K562 (cell line): ENCODE measurements around the gene RNF112. TPM values are rescaled to one million over a fixed set of nuclear protein-coding genes. Genes with fewer than 3 reads are reported as not detected.

Experiments
- ATAC-seq: fragments of 200-7000 bp; cut with Tn5 transposase; 3 replicates; pipeline ENCODE4 v1.9.1; 2020; ENCODE audit warnings: moderate library complexity
- BruUV-seq: library from RNA; stranded (reverse); fragments of 400-500 nt; replicated peaks from 2 replicates; lab custom pipeline; 2021; lab: Mats Ljungman, UMichigan
- CTCF ChIA-PET: fragments of 300-600 bp; formaldehyde crosslinking; extraction: SDS; loops from one replicate; lab custom pipeline; 2021; ENCODE audit warnings: low intra/inter-chr PET ratio; lab: Yijun Ruan, JAX
- POLR2A ChIA-PET: fragments of 300-600, 350-650 bp; sonication (Branson Sonifier 250); formaldehyde crosslinking; extraction: SDS; loops from one replicate; lab custom pipeline; 2021; ENCODE audit warnings: antibody characterized with exemption, inconsistent platforms; lab: Yijun Ruan, JAX
- DNase-seq, 4 experiments: peaks; one replicate each; pipeline versions ENCODE4 v3.0.0 to v3.0.0-alpha.2; 2011 to 2018; ENCODE audit warnings: low spot score in 3 of 4, mixed read lengths in 3 of 4; ENCODE audit errors: extremely low read depth in 1 of 4
- FAIRE-seq: peaks from 2 replicates; lab custom pipeline; 2011; peaks lifted over from hg19 to GRCh38; lab: Jason Lieb, UNC
- H2AFZ ChIP-seq: 2 replicates; pipeline ENCODE4 v1.6.0; 2011; ENCODE audit warnings: low read depth, low read length, control low read depth, inconsistent platforms
- H3K27ac ChIP-seq: fragments of 200-600 bp; 3 replicates; pipeline ENCODE4 v1.8.0; 2011; ENCODE audit warnings: low read depth, mild to moderate bottlenecking, control low read depth, inconsistent platforms, low read length, moderate library complexity, mixed read lengths; ENCODE audit errors: extremely low read depth
- H3K27me3 ChIP-seq, 2 experiments: fragments of 300-600 bp in 1 of 2; 2 replicates in 1 of 2; 3 replicates in 1 of 2; pipeline versions ENCODE4 v1.6.0 to v1.8.0; 2011; ENCODE audit warnings: inconsistent platforms in 2 of 2, low read length in 2 of 2, mild to moderate bottlenecking in 1 of 2, mixed read lengths in 1 of 2, moderate library complexity in 1 of 2; ENCODE audit not compliant: control insufficient read depth in 2 of 2, insufficient read depth in 2 of 2
- H3K36me3 ChIP-seq: fragments of 300-600 bp; 3 replicates; pipeline ENCODE4 v1.8.0; 2011; ENCODE audit warnings: mild to moderate bottlenecking, low read length, inconsistent platforms; ENCODE audit not compliant: control insufficient read depth, insufficient read depth
- H3K4me1 ChIP-seq, 2 experiments: fragments of 200-600 bp in 1 of 2; replicated peaks in 1 of 2; 2 replicates in 1 of 2; 3 replicates in 1 of 2; pipeline versions ENCODE4 v1.5.1 to v1.8.0; 2011; ENCODE audit warnings: inconsistent platforms in 2 of 2, low read length in 2 of 2, mild to moderate bottlenecking in 1 of 2, mixed read lengths in 1 of 2, moderate library complexity in 1 of 2; ENCODE audit not compliant: control insufficient read depth in 2 of 2, insufficient read depth in 2 of 2
- H3K4me2 ChIP-seq: 2 replicates; pipeline ENCODE4 v1.6.1; 2011; ENCODE audit warnings: low read length, control low read depth, inconsistent platforms, mixed read lengths; ENCODE audit not compliant: insufficient read depth
- H3K4me3 ChIP-seq: fragments of 200-600 bp; sonication (generic), shearing (Covaris generic); 2 replicates; pipeline ENCODE4 v1.5.1; 2016; ENCODE audit warnings: control low read depth, inconsistent platforms
- H3K79me2 ChIP-seq: fragments of 200-600 bp; 3 replicates; pipeline ENCODE4 v1.8.0; 2011; ENCODE audit warnings: low read length, inconsistent platforms; ENCODE audit not compliant: control insufficient read depth, insufficient read depth
- H3K9ac ChIP-seq, 2 experiments: 2 replicates each; pipeline versions ENCODE4 v1.6.0 to v1.6.1; 2011; ENCODE audit warnings: low read depth in 2 of 2, low read length in 2 of 2, control low read depth in 1 of 2, inconsistent platforms in 1 of 2, mild to moderate bottlenecking in 1 of 2, mixed read lengths in 1 of 2; ENCODE audit not compliant: insufficient read depth in 1 of 2
- H3K9me1 ChIP-seq: one replicate; pipeline ENCODE4 v1.6.0; 2011; ENCODE audit warnings: inconsistent platforms, mild to moderate bottlenecking, low read length, moderate library complexity; ENCODE audit not compliant: control insufficient read depth, insufficient read depth
- H3K9me3 ChIP-seq: replicated peaks from 2 replicates; pipeline ENCODE4 v1.5.1; 2011; ENCODE audit warnings: low read depth, low read length, inconsistent platforms; ENCODE audit not compliant: control insufficient read depth, insufficient read depth
- H4K20me1 ChIP-seq: replicated peaks from 2 replicates; pipeline ENCODE4 v1.6.1; 2011; ENCODE audit warnings: low read length, inconsistent platforms, mixed read lengths; ENCODE audit not compliant: control insufficient read depth, insufficient read depth
- ETV1 ChIP-seq: fragments of 450-650 bp; conservative IDR thresholded peaks from 2 replicates; pipeline ENCODE4 v1.6.1; 2016; ENCODE audit warnings: missing genetic modification characterization, control low read depth, low read depth, missing compliant biosample characterization
- HNRNPL ChIP-seq: fragments of 200-400 bp; formaldehyde crosslinking; IDR thresholded peaks from 2 replicates; pipeline ENCODE4 v1.6.1; 2017; ENCODE audit warnings: low read depth, mild to moderate bottlenecking, low read length
- MYBL2 ChIP-seq, 2 experiments: fragments of 450-650 bp in 1 of 2; sonication (generic) in 1 of 2; formaldehyde crosslinking in 1 of 2; IDR thresholded peaks; 2 replicates each; pipeline versions ENCODE4 v1.6.1 to v1.8.1; 2017 to 2022; ENCODE audit warnings: borderline replicate concordance in 1 of 2, inconsistent platforms in 1 of 2, low read depth in 1 of 2, mild to moderate bottlenecking in 1 of 2, missing genetic modification reagents in 1 of 2, moderate library complexity in 1 of 2
- TEAD4 ChIP-seq, 2 experiments: sonication (generic) in 1 of 2; formaldehyde crosslinking in 1 of 2; IDR thresholded peaks; 2 replicates each; pipeline versions ENCODE4 v1.6.1 to v1.8.0; 2012 to 2022; ENCODE audit warnings: borderline replicate concordance in 1 of 2, inconsistent platforms in 1 of 2, low read length in 1 of 2, mild to moderate bottlenecking in 1 of 2, missing genetic modification reagents in 1 of 2
- USF1 ChIP-seq: sonication (generic); formaldehyde crosslinking; IDR thresholded peaks from 2 replicates; pipeline ENCODE4 v1.9.0; 2022; ENCODE audit warnings: mild to moderate bottlenecking, missing genetic modification reagents
- ZC3H8 ChIP-seq: fragments of 450-650 bp; IDR thresholded peaks from 2 replicates; pipeline ENCODE4 v1.6.1; 2017
- WGBS: fragments of 100-300 bp; shearing (Covaris generic); methylation state at CpG from one replicate; pipeline ENCODE4 v1.1.6; 2016; ENCODE audit warnings: low coverage, mixed read lengths; ENCODE audit not compliant: insufficient coverage; ENCODE audit errors: missing lambda C conversion rate; 5-methylcytosine and 5-hydroxymethylcytosine counted together
- in situ Hi-C: fragments of 300-500 bp; cut with MboI; formaldehyde crosslinking; loops from 4 replicates; pipeline ENCODE4 v1.15.0; 2018; ENCODE audit warnings: inconsistent platforms, mixed read lengths
- intact Hi-C: fragments of 100-400 bp; cut with micrococcal nuclease; formaldehyde crosslinking; loops from 2 replicates; pipeline ENCODE4 v1.14.2; 2022
- polyA plus RNA-seq, 8 experiments: library from polyadenylated mRNA; depleted of rRNA in 4 of 8; stranded (reverse) in 5 of 8; unstranded in 3 of 8; fragments of >200 nt; fragmentation: Nextera tagmentation in 2 of 8; fragmentation: Illumina TruSeq in 1 of 8; extraction: Ambion mirVana in 2 of 8; extraction: Trizol in 1 of 8; gene quantifications; 2 replicates each; pipeline versions ENCODE4 v1.2.1 to v1.2.3, GENCODE V29; 2011 to 2014; ENCODE audit warnings: inconsistent platforms in 1 of 8, missing spikeins in 1 of 8
- total RNA-seq, 7 experiments: library from RNA; depleted of rRNA in 6 of 7; stranded (reverse); fragments of >200 nt in 6 of 7; fragmentation: Illumina TruSeq in 2 of 7; extraction: Trizol in 2 of 7; gene quantifications; 2 replicates each; pipeline versions ENCODE4 v1.2.1 to v1.2.3, GENCODE V29; 2011 to 2021; ENCODE audit warnings: low replicate concordance in 1 of 7
- TF ChIP-seq, protein P1 (sequence below): sonication (generic); formaldehyde crosslinking; IDR thresholded peaks from 2 replicates; pipeline ENCODE4 v1.8.0; 2022; ENCODE audit warnings: mild to moderate bottlenecking, low read depth, missing genetic modification reagents

Gene RNF112
- total and polyA plus RNA-seq, 9 of the 15 experiments (the other 6 are each of a cell fraction or from before 2014, with no cell fraction given), result 0.05 TPM; not detected in 8

DNA sequence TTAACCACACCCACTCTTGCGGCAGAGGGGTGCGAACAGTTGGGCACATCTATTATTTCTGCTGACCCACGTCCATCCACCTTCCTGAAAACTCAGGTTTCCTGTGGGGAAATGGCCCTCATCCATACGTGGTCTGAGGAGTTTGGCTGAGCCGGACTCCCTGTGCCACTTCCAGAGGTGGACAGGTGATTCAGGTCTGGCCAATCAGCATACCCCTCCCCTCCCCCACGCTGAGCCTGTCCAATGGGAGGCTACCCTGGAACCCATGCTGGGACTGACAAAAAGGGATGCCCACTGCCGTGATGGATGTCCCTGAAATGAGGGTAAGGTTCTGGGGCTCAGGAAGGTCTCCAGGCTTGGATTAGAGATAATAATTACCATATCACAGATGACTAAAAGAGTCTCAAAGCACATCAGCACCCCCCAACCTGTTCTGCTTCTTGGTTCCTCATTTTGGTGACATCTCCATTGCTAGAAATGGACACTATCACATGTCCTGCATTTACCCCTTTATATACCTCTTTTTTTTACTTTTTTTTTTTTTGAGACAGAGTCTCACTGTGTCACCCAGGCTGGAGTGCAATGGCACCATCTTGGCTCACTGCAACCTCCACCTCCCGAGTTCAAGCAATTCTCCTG lies 38.0 kb upstream of the RNF112 start:
- ChIA-PET CTCF (no interaction called here), POLR2A (no interaction called here)
- Histone ChIP-seq H3K4me3 (no peak overlapping the region), H3K9ac (no peak overlapping the region), H3K27ac (no peak overlapping the region), H3K4me1 (peaks cover 0 to 5% of the 10 kb centered on the region in 2 experiments; a peak in 3 of 5 replicates), H4K20me1 (no peaks in the 10 kb centered on the region), H3K79me2 (no peaks in the 10 kb centered on the region), H3K4me2 (no peak overlapping the region), H3K27me3 (no peaks in the 10 kb centered on the region; a peak in 1 of 5 replicates), H3K9me1 (no peaks in the 10 kb centered on the region), H2AFZ (no peak overlapping the region), H3K9me3 (no peaks in the 10 kb centered on the region), H3K36me3 (no peaks in the 10 kb centered on the region)
- ATAC-seq, result no peak
- TF ChIP-seq, protein P1, sequence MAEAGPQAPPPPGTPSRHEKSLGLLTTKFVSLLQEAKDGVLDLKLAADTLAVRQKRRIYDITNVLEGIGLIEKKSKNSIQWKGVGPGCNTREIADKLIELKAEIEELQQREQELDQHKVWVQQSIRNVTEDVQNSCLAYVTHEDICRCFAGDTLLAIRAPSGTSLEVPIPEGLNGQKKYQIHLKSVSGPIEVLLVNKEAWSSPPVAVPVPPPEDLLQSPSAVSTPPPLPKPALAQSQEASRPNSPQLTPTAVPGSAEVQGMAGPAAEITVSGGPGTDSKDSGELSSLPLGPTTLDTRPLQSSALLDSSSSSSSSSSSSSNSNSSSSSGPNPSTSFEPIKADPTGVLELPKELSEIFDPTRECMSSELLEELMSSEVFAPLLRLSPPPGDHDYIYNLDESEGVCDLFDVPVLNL (CRISPR knock-in tag), result no peak
- TF ChIP-seq HNRNPL, result no peak
- no peak for TF ChIP-seq ETV1 (tag)
- no peak for TF ChIP-seq USF1 (CRISPR knock-in tag)
- TF ChIP-seq MYBL2 (IDR thresholded peaks at IDR 0.05; ENCODE audit: low read depth), result no peak
- no peak for TF ChIP-seq MYBL2 (CRISPR knock-in tag; IDR thresholded peaks at IDR 0.05; ENCODE audit: borderline replicate concordance)
- TF ChIP-seq ZC3H8, result no peak
- TF ChIP-seq TEAD4 (IDR thresholded peaks at IDR 0.05; ENCODE audit: low read length), result no peak
- no peak for TF ChIP-seq TEAD4 (CRISPR knock-in tag; IDR thresholded peaks at IDR 0.05; ENCODE audit: borderline replicate concordance)
- FAIRE-seq, result no peak
- 46% methylated on average over 7 of the region's 8 CpGs for WGBS
- no TSS peak for BruUV-seq
- DNase-seq, result no peak
- intact Hi-C loops, result no loop called here
- in situ Hi-C loops, result no loop called here
